Activated CD8-positive, alpha-beta memory T cell treated with anti-CD3 and anti-CD28 coated beads for 24 hours (primary cell): ENCODE data around the gene SEMA3D.

Experiments used
- DNase-seq: peaks from one replicate; pipeline ENCODE4 v3.0.0-alpha.2; 2020

SEMA3D gene

DNA sequence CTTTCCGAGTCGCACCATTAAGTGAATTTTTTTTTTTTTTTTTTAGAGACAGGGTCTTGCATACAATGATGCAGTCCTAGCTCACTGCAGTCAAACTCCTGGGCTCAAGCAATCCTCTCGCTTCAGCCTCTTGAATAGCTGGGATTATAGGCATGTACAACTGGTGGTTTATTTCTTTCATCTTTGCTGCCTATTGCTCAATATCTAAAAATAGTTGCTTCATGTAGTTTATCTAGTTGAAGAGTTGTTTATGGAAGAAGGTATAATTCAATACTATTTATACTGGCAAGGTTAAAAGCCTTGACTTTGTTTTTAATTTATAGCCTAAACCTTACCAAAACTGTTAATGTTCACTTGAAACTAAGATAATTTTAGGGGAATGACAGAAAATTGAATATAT is 66.9 kb downstream of the SEMA3D start:
- DNase-seq = no peak

DNA sequence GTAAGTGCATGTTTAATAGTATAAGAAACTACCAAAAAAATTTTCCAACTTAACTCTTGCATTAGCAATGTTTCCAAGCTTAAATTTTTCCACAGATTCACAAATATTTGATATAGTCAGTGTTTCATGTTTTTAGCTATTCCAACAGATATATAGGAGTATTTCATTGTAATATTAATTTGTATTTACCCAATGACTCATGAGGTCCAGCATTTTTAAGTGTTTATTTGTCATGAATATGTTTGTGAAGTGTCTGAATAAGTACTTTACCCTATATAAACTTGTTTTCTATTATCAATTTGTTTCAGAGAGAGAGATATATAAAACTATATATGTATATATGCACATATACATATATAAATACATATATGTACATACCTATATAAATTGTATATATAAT is 71.0 kb downstream of the SEMA3D start:
- no peak for DNase-seq

DNA sequence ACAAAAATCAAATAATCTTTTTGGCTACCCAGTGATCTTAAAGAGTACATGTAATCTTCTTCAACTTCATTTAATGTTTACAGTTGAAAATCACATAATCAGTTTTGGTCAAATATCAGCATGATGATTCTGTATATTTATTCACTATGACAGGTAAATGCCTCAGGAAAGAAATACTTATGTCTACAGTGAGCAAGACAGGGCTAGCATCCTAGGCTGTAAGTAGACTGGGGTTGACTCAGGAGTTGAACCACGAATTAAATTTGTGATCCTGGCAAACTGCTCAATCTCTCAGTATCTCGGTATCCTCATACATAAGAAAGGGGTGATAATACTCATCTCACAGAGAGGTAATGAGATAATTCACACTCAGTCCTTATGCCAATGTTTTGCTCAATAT is 71.8 kb downstream of the SEMA3D start:
- no peak for DNase-seq

DNA sequence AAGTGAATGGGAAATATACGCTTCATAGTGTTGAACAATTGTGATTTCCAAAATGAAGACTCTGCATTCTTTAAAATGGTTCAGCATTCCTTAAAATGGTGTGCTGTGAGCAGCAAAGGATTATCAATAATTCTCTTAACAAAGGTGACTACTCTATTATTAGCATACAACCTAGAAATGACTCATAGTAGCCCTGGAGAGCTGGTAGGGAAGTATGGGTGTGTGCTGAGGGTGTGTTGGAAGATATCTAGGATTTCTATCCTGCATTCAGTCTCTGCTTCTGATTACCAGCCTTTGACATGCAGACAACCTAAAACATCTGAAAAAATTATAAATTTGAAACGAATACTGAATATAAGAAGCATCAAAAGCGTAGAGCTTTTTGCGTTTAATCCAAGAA is 72.5 kb downstream of the SEMA3D start:
- no peak for DNase-seq

DNA sequence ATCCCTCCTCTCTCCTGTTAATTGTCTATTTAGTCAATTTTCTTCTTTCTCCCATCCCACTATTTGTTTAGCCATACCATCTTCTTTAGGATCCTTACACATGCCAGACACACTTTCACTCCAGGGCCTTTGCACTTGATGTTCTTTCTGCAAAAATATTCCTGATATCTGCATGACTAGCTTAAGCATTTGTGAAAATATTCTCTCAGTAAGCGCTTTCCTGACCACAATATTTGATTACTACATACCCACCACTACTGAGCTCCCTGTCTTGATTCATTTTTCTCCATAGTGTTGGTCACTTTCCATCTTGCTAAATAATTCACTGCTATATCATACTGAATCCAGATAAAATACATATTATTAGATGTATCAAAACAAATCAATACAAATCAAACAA is 75.1 kb downstream of the SEMA3D start:
- DNase-seq = no peak

DNA sequence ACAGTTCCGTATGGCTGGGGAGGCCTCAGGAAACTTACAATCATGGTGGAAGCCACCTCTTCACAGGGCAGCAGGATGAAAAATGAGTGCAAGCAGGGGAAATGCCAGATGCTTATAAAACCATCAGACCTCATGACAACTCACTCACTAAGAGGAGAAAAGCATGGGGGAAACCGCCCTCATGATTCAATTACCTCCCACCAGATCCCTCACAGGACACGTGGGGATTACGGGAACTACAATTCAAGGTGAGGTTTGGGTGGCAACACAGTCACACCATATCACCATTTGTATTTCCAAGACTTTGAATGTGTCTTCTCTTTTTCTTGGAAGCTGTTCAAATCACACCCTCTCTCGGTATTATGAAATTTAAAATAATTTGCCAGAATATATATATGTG is 80.1 kb downstream of the SEMA3D start:
- no peak for DNase-seq

DNA sequence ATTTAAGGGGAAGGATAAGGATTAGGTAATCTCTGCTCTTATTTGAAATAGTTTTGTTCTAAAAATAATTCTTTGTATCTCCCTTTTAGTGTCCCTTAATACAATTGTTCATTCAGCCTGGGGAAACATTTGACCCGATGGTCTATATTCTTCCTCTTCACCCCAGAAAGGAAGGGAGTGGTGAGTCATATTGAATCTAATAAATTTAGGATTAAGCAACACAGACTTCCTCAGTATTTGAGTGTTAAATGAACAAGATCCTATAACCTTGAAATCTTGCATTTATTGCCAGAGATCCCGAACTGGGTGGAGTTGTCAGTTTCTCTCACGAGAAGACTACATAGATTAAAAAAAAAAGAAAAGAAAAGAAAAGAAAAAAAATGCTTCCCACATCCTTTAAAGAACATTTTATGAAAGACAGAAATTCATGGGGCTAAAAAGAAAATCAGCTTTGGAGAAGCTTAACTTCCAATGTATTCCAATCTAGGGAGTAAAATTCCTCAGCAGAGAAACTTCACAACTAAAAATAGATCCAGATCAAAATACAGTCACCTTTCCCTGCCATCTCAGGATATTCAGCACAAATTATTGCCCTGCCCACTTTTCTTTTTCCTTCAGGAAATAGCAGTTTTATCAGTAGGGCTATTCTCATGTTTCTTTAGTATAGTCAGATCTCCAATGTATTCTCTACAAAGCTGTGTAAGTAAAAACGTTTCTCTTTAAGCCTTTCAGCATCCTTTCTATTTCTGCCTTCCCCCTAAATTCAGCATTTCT is 82.2 kb downstream of the SEMA3D start:
- DNase-seq = no peak

DNA sequence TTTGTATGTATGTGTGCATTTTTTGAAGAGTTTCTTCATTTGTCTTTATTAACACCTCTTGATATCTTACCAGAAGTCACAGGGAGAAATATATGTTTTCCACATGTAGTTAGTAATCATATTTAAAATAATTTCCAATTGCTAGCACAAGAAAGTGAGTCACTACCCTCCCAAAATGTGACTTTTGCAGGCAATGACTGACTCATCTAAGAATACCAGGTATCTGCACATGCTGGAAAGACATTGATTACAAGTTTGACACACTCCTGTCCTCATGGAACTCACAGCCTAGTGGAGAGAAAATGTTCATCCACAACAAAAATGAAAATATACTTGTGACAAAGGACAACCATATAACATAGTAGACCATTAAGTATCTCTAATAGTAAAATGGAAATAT is 82.9 kb downstream of the SEMA3D start:
- DNase-seq = no peak

DNA sequence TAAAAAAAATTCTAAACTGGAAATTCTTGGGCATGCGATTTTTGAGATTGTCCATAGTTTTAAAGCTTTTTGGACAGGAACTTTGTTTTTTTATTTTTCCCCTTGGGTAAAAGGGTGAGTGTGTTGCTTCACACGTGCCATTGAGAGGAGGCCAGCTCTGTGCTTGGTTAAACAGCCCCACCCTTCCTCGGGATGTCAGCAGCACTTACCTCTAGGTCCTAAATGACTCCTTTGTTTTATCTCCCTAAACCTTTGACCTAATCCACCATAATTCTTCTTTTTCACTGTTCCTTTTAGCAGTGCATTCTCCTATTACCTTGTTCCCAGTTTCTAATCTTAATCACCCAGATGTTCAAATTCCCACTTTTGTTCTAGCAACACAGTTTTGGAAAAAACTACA is 83.5 kb downstream of the SEMA3D start:
- no peak for DNase-seq

DNA sequence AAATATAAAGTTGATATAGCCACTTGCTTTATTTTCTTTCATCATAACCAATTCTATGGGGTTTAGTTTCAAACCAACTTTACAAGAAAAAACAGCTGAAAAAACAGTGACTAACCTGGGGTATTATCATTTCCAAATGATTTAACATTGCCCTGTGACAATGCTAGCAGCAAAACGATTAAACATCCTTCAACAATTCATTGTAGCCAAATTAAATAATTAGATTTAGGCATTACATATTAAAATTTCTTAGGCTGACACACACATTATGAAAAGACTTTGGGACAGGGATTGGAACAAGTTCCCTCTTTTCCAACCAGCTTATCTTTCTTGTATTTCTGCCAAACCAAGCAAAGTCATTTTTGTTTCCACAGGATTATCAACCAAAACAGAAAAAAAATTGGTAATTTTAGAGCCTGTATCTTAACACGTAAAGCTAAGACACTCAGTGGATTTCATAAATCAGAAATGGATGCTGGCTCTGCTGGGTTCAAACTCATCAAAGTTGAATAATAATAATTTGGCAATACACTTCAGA is 84.0 kb downstream of the SEMA3D start:
- DNase-seq = no peak

DNA sequence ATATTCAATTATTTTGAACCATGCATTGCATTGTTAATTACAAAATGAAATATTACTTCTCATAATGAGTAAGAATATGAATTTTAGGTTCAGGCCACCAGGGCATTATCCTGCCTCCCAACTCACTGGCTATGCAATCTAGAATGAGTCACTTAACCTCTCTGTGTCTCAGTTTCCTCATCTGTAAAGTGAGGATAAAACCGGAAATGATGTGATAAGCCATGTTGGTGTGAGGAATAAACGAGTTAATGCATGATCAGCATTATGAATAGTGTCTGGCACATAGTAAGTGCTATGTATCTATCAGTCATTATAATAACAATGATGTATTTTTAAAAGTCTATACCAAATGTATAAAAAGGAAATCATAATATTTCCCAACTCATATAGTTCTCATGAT is 85.5 kb downstream of the SEMA3D start:
- DNase-seq = no peak

DNA sequence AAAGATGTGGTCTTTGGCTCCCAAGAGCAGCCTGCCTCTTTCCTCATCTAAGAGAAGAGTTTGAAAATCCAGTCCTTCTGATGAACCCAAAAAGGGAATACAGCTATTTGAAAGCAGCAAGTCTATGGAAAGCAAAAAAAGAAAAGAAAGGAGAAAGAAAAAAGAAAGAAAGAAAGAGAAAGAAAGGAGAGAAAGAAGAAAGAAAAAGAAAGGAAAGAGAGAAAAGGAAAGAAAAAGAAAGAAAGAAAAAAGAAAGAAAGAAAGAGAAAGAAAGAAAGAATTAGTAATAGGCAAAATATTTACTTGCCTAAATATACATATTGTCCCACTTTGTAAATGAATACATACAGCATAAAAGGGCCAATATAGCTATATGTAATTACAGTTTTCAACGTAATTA is 89.0 kb downstream of the SEMA3D start:
- DNase-seq = no peak

DNA sequence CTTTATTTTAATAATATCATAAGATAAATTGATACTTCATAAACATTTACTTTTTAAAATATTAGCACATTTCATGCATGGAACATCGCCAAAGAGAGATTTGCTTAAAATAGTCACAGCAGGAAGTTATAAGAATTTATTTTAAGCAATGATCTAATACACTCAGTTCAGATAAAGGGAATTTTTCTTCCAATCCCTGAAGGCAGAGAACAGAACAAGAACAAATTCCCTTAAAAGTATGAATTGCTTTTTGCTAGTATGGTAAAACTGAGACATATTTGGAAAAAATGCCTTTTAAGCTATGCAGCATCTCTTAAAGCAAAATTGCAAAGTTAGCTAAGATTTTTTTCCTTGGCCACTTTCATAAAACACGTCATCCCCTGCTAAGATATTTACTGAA is 91.0 kb downstream of the SEMA3D start:
- no peak for DNase-seq

DNA sequence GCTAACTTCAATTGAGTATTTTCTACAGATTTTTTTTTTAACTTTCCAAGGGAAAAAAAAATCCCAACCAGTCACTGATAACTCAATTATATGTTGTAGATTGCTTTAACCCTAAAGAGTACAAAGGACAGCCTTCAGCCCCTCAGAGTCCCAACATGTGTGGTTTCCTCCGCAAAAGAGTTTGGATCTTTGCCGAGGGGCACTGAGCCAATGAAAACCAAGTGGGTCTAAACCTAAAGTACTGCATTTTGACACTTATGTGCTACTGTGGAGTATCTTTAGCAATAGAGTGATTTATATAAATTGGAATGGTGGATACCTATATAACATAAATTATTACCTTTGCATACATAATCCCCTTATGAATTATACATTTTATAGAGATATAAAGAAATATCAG is 91.5 kb downstream of the SEMA3D start:
- DNase-seq = no peak

DNA sequence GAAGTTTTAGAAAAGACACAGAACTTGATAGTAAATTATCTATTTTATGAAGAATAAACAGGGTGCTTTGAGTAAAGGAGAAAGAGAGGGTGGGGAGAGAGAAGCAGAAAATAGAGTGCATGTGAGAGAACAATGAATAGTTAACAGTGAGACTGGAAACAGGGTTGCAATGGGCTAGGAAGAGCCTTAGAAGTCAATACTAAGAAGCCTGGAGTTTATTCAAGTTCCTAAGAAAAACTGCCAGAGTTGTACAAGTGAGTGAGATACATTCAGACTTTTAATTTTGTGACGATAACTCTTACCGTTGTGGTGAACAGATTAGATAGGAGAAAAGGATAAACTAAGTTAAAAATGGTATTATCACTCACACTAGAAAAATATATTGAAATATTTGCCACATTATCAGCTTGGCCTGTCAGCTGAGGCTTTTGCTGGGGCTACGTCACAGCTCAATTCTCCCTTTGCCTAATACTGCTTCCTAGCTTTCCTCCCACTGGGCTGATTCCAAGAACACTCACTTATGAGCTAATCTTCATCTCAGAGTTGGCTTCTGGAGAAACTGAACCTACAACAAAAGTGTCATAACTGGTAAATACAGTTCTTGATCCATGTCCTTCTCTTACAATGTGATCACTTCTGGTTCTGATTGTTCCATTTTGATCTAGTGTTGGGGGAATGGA is 92.7 kb downstream of the SEMA3D start:
- no peak for DNase-seq

DNA sequence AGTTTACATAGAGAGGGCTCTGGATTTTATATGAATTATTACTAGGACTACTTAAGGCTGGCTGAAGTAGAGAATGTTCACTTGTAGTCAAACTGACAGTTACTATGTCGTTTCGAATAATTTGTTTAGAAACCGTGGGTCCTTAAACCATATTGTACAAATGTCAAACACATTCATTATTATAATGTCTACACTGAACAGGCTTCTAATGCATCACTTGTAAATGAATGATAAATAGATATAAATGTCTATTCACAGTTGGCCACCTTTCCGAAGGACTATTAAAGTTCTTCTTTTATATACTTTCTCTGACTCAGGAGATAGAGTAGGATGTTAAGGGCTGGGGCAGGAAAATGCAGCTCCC is 95.3 kb downstream of the SEMA3D start:
- no peak for DNase-seq

DNA sequence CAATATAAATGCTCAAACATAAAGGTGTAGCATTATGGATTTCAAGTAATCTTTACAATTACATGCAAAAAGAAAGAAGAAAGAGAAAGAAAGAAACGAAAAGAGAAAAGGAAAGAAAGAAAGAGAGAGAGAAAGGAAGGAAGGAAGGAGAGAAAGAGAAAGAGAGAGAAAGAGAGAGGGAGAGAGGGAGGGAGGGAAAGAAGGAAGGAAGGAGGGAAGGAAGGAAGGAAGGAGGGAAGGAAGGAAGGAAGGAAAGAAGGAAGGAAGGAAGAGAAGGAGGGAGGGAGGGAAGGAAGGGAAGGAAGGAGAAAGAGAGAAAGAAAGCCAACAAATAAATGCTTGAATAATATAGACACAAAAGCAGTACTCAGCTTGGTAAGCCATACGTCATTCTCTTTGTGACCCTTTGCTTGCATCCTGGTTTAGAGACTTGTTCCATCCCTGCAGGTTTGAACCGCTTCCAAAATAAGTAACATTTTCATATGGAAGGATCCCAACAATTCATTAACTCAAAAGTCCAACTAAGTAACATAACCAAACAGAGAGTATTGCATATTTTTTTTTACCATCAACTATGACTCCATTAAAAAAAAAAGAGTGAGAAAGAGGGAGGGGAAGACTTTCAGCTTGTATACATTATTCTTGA is 95.8 kb downstream of the SEMA3D start:
- no peak for DNase-seq

DNA sequence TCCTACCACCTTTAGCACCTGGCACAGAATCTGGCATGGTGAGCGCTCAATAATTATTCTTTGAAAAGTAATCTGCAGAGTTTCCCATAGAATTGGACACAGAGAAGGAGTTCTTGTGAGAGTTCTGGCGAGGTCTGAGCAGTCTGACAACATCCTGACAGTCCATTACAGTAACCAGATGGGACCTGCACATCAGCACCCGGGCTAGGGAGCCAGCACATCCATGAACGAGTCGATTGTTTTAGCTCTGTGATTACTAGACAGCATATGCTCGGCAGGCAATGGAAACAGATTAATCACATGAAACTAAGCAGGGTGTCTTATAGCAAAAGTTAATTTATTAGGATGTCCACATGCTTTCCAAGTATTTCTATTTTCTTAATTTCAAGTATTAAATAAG is 96.7 kb downstream of the SEMA3D start:
- no peak for DNase-seq

DNA sequence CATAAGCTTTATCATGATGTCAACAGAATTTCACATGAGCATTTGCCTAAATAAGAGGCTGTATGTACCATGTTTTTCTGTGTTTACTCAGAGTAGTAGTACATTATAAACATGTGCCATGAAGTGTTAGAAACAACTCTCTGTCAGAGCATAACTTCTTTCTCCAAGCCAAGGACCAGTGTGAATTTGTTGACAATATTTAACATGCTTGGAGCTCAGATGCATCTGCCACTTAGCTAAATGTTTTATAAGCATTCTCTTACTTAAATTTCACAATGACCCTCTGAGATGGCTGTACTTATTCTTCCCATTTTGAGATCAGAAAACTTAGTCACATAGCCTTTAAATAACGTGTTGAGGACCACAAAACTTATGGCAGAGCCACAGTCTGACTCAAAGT is 105.0 kb downstream of the SEMA3D start:
- no peak for DNase-seq

DNA sequence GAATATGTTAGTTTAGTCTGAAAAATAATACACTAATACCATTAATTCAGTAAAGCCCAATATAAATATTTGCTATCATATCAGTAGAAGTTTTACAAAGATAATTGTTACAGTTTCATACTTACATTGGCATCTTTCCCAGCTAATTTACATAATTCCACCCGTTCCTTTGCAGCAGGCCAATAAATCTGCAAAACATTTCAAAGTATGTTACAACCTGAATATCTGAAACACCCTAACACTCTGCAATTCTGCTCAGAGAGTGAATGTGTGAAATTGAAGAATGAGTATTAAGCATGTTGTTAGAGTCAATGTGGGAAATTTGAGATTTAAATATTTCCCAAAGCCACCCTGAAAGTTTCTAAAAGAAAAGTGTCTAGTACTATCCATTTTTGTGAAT is 105.5 kb downstream of the SEMA3D start:
- DNase-seq = no peak

DNA sequence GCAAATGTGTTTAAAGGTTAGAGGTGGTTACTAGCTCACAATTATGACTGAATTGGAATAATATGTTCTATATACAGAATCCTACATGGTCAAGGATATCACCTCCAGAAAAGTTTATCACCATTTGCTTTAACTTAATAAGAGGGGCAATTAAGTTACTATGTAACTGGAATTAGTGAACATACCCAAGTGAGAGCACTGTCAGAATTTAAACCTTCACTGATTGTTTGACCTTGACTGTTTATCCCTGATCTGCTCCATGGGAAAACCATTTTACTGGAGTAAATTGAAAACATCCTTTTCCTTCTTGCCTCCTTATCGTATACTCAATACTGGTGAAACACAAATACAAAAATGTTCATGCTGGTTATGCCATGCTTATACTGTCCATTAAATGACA is 107.4 kb downstream of the SEMA3D start:
- DNase-seq = no peak

DNA sequence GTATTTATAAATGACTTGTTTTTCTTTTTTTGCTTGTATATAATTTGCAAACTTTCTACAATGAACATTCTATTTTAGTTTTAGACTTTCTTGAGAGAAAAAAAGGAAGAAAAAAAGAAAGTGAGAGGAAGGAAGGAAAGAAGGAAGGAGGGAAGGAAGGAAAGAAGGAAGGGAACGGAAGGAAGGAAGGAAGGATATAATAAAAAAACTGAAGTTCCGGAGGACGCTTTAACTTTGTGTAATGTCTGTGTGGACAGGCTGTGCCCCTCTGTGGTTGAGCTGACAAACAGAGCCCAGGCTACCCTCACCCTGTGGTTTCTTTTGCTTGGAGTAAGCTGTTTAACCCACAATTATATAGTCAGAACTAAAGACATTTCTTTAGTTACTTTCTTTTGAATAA is 108.7 kb downstream of the SEMA3D start:
- DNase-seq = no peak

DNA sequence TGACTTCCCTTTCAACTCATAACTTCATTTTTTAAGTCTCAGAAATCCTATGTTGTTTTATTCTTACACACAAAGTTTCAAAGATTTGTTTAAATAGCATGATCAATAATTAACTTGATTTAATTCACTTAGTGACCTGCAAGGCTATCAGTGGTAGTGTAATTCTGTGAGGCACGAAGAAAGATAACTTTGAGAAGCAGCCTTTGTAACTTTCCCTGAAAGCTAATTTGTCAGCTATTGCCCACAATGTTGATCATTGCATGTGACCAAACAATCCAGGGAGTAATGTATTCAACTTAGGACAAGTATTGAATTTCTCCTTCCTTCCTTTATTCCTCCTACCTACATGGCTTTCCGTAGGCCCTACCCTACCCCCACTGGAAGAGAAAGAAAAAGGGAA is 111.0 kb downstream of the SEMA3D start:
- DNase-seq = no peak

DNA sequence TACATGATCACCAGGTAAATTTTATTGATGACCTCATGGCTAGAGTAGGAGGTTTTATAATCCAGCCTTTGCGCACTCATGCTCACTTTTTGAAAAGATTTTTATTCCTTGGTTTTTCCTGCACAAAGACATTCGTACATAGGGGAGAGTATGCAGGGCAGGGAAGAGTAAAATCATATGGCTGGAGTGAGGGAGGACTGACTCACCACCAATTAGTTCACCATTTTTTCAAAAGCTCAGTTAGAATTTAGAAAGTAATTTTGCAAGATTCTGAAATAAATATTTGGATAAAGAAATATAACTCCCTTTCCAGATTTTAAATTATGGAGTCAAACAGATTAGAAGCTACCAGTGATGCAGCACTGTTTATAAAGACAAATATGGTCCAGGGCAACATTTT is 111.9 kb downstream of the SEMA3D start:
- DNase-seq = no peak
